Activated CD4-positive, alpha-beta memory T cell treated with anti-CD3 and anti-CD28 coated beads for 36 hours (primary cell): ENCODE data around the gene AP2B1. TPM values are rescaled to one million over a fixed set of nuclear protein-coding genes. Genes with fewer than 3 reads are reported as not detected.

Experiments used
- CTCF ChIA-PET: fragments of 350-600 bp; sonication (Branson Sonifier 250); formaldehyde crosslinking; loops from one replicate; lab custom pipeline; 2021; ENCODE audit warnings: antibody characterized with exemption, inconsistent platforms; lab: Charles Lee
- POLR2A ChIA-PET: fragments of 350-600 bp; sonication (Branson Sonifier 250); formaldehyde crosslinking; loops from one replicate; lab custom pipeline; 2021; ENCODE audit warnings: antibody characterized with exemption; lab: Charles Lee
- DNase-seq: peaks from one replicate; pipeline ENCODE4 v3.0.0-alpha.2; 2020
- H3K27ac Mint-ChIP-seq: one replicate; pipeline ENCODE4 v1.8.0; 2021; ENCODE audit warnings: mixed read lengths
- H3K27me3 Mint-ChIP-seq: one replicate; pipeline ENCODE4 v1.8.0; 2021; ENCODE audit warnings: mixed read lengths
- H3K36me3 Mint-ChIP-seq: one replicate; pipeline ENCODE4 v1.8.0; 2021; ENCODE audit warnings: mixed read lengths
- H3K4me1 Mint-ChIP-seq: one replicate; pipeline ENCODE4 v1.8.0; 2021; ENCODE audit warnings: low read depth, mixed read lengths
- H3K4me3 Mint-ChIP-seq: one replicate; pipeline ENCODE4 v1.8.0; 2021; ENCODE audit warnings: mild to moderate bottlenecking, mixed read lengths
- H3K9me3 Mint-ChIP-seq: one replicate; pipeline ENCODE4 v1.8.0; 2021; ENCODE audit warnings: mixed read lengths
- intact Hi-C: fragments of 100-400 bp; cut with micrococcal nuclease; formaldehyde crosslinking; loops from one replicate; pipeline ENCODE4 v1.15.1; 2023
- total RNA-seq, 2 experiments: library from RNA; stranded (reverse); gene quantifications; one replicate each; pipeline ENCODE4 v1.2.3, GENCODE V29; 2021

AP2B1 gene
- total RNA-seq, 2 experiments from 2014 or later = 187 to 192 TPM

- intact Hi-C loops = no loop called here
- H3K9me3 Mint-ChIP-seq = no peaks in the 10 kb centered on the region
- POLR2A ChIA-PET = interaction anchor here (0.6 to 1.3 kb wide), 2 partner anchors 14 to 146 kb away, joined by 3 read pairs; no protein-coding TSS in a partner anchor
- no peaks in the 10 kb centered on the region for H3K27me3 Mint-ChIP-seq
- peak overlapping the region; percentile 52 for H3K4me3 Mint-ChIP-seq
- no peak for DNase-seq
- H3K4me1 Mint-ChIP-seq = peaks cover 10% of the 10 kb centered on the region
- peaks cover 1% of the 10 kb centered on the region for H3K36me3 Mint-ChIP-seq
- CTCF ChIA-PET = interaction anchor here (0.6 to 4.2 kb wide), 5 partner anchors 15 to 119 kb away, joined by 3 to 24 read pairs (median 4); partner anchors contain the start of gene TAF15
- H3K27ac Mint-ChIP-seq = no peak overlapping the region
Observed at GRCh38 chr17:35731917-35732805, 145.0 kb downstream of the AP2B1 start.

GRCh38 chr17:35732806-35733136, 145.6 kb downstream of the AP2B1 start:
- Mint-ChIP-seq H3K4me3 (peak overlapping the region; percentile 21), H3K36me3 (no peaks in the 10 kb centered on the region), H3K4me1 (peaks cover 10% of the 10 kb centered on the region), H3K9me3 (no peaks in the 10 kb centered on the region), H3K27ac (no peak overlapping the region), H3K27me3 (no peaks in the 10 kb centered on the region)
- POLR2A ChIA-PET = interaction anchor here (0.6 kb wide), 1 partner anchor 14 kb away, joined by 3 read pairs; no protein-coding TSS in a partner anchor
- CTCF ChIA-PET = interaction anchor here (4.2 kb wide), 1 partner anchor 32 kb away, joined by 24 read pairs; no protein-coding TSS in a partner anchor
- intact Hi-C loops = no loop called here
- no peak for DNase-seq

GRCh38 chr17:35733366-35733765, 146.2 kb downstream of the AP2B1 start:
- H3K4me1 Mint-ChIP-seq = peaks cover 10% of the 10 kb centered on the region
- H3K4me3 Mint-ChIP-seq = no peak overlapping the region
- no peaks in the 10 kb centered on the region for H3K36me3 Mint-ChIP-seq
- POLR2A ChIA-PET = no interaction called here
- intact Hi-C loops = no loop called here
- H3K27ac Mint-ChIP-seq = no peak overlapping the region
- CTCF ChIA-PET = interaction anchor here (4.2 kb wide), 1 partner anchor 31 kb away, joined by 24 read pairs; no protein-coding TSS in a partner anchor
- no peak for DNase-seq
- H3K27me3 Mint-ChIP-seq = no peaks in the 10 kb centered on the region
- no peaks in the 10 kb centered on the region for H3K9me3 Mint-ChIP-seq

GRCh38 chr17:35734396-35734795, 147.3 kb downstream of the AP2B1 start:
- Mint-ChIP-seq H3K27me3 (no peaks in the 10 kb centered on the region), H3K27ac (no peak overlapping the region), H3K4me3 (no peak overlapping the region), H3K4me1 (peaks cover 10% of the 10 kb centered on the region), H3K9me3 (no peaks in the 10 kb centered on the region), H3K36me3 (no peaks in the 10 kb centered on the region)
- no peak for DNase-seq
- intact Hi-C loops = no loop called here
- ChIA-PET POLR2A (no interaction called here), CTCF (no interaction called here)

GRCh38 chr17:35735036-35735805, 148.1 kb downstream of the AP2B1 start:
- POLR2A ChIA-PET = no interaction called here
- Mint-ChIP-seq H3K27ac (no peak overlapping the region), H3K4me3 (no peak overlapping the region), H3K36me3 (no peaks in the 10 kb centered on the region), H3K4me1 (peaks cover 10% of the 10 kb centered on the region), H3K27me3 (peaks cover 5% of the 10 kb centered on the region), H3K9me3 (no peaks in the 10 kb centered on the region)
- CTCF ChIA-PET = no interaction called here
- intact Hi-C loops = no loop called here
- DNase-seq = no peak

GRCh38 chr17:35736236-35736635, 149.1 kb downstream of the AP2B1 start:
- no peak overlapping the region for H3K4me3 Mint-ChIP-seq
- ChIA-PET CTCF (interaction anchor here (0.6 kb wide), 1 partner anchor 183 kb away, joined by 4 read pairs; no protein-coding TSS in a partner anchor), POLR2A (no interaction called here)
- peaks cover 10% of the 10 kb centered on the region for H3K27me3 Mint-ChIP-seq
- H3K4me1 Mint-ChIP-seq = peaks cover under 1% of the 10 kb centered on the region
- no peak overlapping the region for H3K27ac Mint-ChIP-seq
- no peak for DNase-seq
- no peaks in the 10 kb centered on the region for H3K36me3 Mint-ChIP-seq
- H3K9me3 Mint-ChIP-seq = no peaks in the 10 kb centered on the region
- intact Hi-C loops = no loop called here

GRCh38 chr17:35738519-35739133, 151.5 kb downstream of the AP2B1 start:
- Mint-ChIP-seq H3K27ac (no peak overlapping the region), H3K36me3 (no peaks in the 10 kb centered on the region), H3K27me3 (peaks cover 26% of the 10 kb centered on the region), H3K4me3 (no peak overlapping the region), H3K4me1 (peaks cover 5% of the 10 kb centered on the region), H3K9me3 (no peaks in the 10 kb centered on the region)
- DNase-seq = no peak
- CTCF ChIA-PET = interaction anchor here (1.4 to 2.4 kb wide), 2 partner anchors 11 to 25 kb away, joined by 4 to 7 read pairs; no protein-coding TSS in a partner anchor
- intact Hi-C loops = no loop called here
- POLR2A ChIA-PET = no interaction called here

- Mint-ChIP-seq H3K36me3 (no peaks in the 10 kb centered on the region), H3K27ac (no peak overlapping the region), H3K4me3 (no peak overlapping the region), H3K27me3 (peaks cover 31% of the 10 kb centered on the region), H3K9me3 (no peaks in the 10 kb centered on the region), H3K4me1 (peaks cover 5% of the 10 kb centered on the region)
- intact Hi-C loops = loop anchor here (10.0 kb wide), 2 partner anchors 65 to 595 kb away; partner anchors contain the start of genes NLE1, TAF15 and UNC45B
- POLR2A ChIA-PET = no interaction called here
- CTCF ChIA-PET = interaction anchor here (0.8 to 2.4 kb wide), 3 partner anchors 9 to 127 kb away, joined by 4 to 7 read pairs (median 4); no protein-coding TSS in a partner anchor
- no peak for DNase-seq
Observed at GRCh38 chr17:35740216-35740615, 153.1 kb downstream of the AP2B1 start.

GRCh38 chr17:35740997-35741931, 154.1 kb downstream of the AP2B1 start:
- DNase-seq = peak; percentile 40
- H3K4me3 Mint-ChIP-seq = peak overlapping the region; percentile 59
- intact Hi-C loops = loop anchor here (10.0 kb wide), 2 partner anchors 64 to 596 kb away; partner anchors contain the start of genes NLE1, TAF15 and UNC45B
- POLR2A ChIA-PET = no interaction called here
- H3K27me3 Mint-ChIP-seq = peaks cover 31% of the 10 kb centered on the region
- no peak overlapping the region for H3K27ac Mint-ChIP-seq
- peaks cover 5% of the 10 kb centered on the region for H3K4me1 Mint-ChIP-seq
- CTCF ChIA-PET = interaction anchor here (2.4 kb wide), 1 partner anchor 23 kb away, joined by 7 read pairs; no protein-coding TSS in a partner anchor
- H3K9me3 Mint-ChIP-seq = no peaks in the 10 kb centered on the region
- no peaks in the 10 kb centered on the region for H3K36me3 Mint-ChIP-seq

- intact Hi-C loops = loop anchor here (10.0 kb wide), 2 partner anchors 62 to 598 kb away; partner anchors contain the start of genes NLE1, TAF15 and UNC45B
- ChIA-PET CTCF (no interaction called here), POLR2A (interaction anchor here (0.5 kb wide), 1 partner anchor 546 kb away, joined by 3 read pairs; no protein-coding TSS in a partner anchor)
- Mint-ChIP-seq H3K27ac (no peak overlapping the region), H3K36me3 (no peaks in the 10 kb centered on the region), H3K4me3 (no peak overlapping the region), H3K27me3 (peaks cover 31% of the 10 kb centered on the region), H3K9me3 (no peaks in the 10 kb centered on the region), H3K4me1 (peaks cover 5% of the 10 kb centered on the region)
- DNase-seq = no peak
Observed at GRCh38 chr17:35742496-35742895, 155.4 kb downstream of the AP2B1 start.
